Lower lobe of right lung (tissue), 2 donors: Measurements from ENCODE around the gene VSIG2. TPM values are rescaled to one million over a fixed set of nuclear protein-coding genes. Genes with fewer than 3 reads are reported as not detected.
A peak's percentile ranks its signal among the peaks of the same experiment; 100 is the strongest.

ENCODE experiments used
- ATAC-seq, 2 donors: fragments of 200-7000 bp; cut with Tn5 transposase; one replicate each; pipeline ENCODE4 v1.9.1; 2020 to 2022; ENCODE audit warnings: mild to moderate bottlenecking in 2 of 2, moderate library complexity in 2 of 2
- DNase-seq: peaks from one replicate; pipeline ENCODE4 v3.0.0-alpha.2; 2020
- H3K27ac ChIP-seq: fragments of 200-600 bp; one replicate; pipeline ENCODE4 v1.8.0; 2022
- H3K27me3 ChIP-seq: fragments of 200-600 bp; one replicate; pipeline ENCODE4 v1.8.0; 2022; ENCODE audit warnings: low read depth
- H3K36me3 ChIP-seq: fragments of 200-600 bp; one replicate; pipeline ENCODE4 v1.8.0; 2022; ENCODE audit warnings: mild to moderate bottlenecking
- H3K4me1 ChIP-seq: fragments of 200-600 bp; one replicate; pipeline ENCODE4 v1.8.0; 2022
- H3K4me3 ChIP-seq: fragments of 200-600 bp; one replicate; pipeline ENCODE4 v1.8.0; 2022; ENCODE audit warnings: mild to moderate bottlenecking
- H3K9me3 ChIP-seq: fragments of 200-600 bp; one replicate; pipeline ENCODE4 v1.8.0; 2022
- intact Hi-C: fragments of 100-400 bp; cut with DNase I; formaldehyde crosslinking; loops from one replicate; pipeline ENCODE4 v1.11.0; 2022
- total RNA-seq: library from RNA; stranded (reverse); fragmentation: NEBNext Ultra II Directional; extraction: Animal tissue kit (Norgen Biotek cat#: 25700); gene quantifications from one replicate; pipeline ENCODE4 v1.2.1, GENCODE V29; 2021
- TF ChIP-seq, protein P1 (sequence below): fragments of 200-600 bp; IDR thresholded peaks from one replicate; pipeline ENCODE4 v1.8.0; 2022; ENCODE audit warnings: antibody characterized with exemption, mild to moderate bottlenecking
- donor health status: DM: no; HTN: yes; CAD: no; lungs with severe emphysema.

The VSIG2 gene
- total RNA-seq, 1 donor from 2014 or later = 30.5 TPM

DNA sequence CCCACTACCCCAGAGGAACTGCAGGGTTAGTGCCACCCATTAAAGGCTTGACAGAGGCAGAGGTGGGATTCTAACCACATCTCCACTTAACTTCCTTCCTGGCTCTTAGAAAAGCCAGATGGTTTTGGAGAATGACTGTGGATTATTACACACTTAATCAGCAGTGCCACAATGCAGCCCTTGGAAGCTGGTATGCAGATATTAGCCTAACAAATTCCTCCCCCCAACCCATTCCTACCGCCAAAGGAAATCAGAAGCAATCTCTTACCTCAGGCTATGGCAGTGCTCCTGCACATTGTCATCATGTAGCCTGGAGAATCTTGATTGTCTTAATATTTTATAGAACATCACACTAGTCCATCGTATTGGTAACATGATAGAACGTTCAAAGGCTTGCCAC lies 35.5 kb downstream of the VSIG2 start:
- Histone ChIP-seq H3K36me3 (no peaks in the 10 kb centered on the region), H3K4me1 (peaks cover 24% of the 10 kb centered on the region), H3K4me3 (no peak overlapping the region), H3K27me3 (peaks cover 11% of the 10 kb centered on the region), H3K9me3 (no peaks in the 10 kb centered on the region), H3K27ac (peak overlapping the region; percentile 81)
- ATAC-seq (no peak), DNase-seq (no peak)
- intact Hi-C loops = no loop called here
- TF ChIP-seq, protein P1, sequence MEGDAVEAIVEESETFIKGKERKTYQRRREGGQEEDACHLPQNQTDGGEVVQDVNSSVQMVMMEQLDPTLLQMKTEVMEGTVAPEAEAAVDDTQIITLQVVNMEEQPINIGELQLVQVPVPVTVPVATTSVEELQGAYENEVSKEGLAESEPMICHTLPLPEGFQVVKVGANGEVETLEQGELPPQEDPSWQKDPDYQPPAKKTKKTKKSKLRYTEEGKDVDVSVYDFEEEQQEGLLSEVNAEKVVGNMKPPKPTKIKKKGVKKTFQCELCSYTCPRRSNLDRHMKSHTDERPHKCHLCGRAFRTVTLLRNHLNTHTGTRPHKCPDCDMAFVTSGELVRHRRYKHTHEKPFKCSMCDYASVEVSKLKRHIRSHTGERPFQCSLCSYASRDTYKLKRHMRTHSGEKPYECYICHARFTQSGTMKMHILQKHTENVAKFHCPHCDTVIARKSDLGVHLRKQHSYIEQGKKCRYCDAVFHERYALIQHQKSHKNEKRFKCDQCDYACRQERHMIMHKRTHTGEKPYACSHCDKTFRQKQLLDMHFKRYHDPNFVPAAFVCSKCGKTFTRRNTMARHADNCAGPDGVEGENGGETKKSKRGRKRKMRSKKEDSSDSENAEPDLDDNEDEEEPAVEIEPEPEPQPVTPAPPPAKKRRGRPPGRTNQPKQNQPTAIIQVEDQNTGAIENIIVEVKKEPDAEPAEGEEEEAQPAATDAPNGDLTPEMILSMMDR = no peak

DNA sequence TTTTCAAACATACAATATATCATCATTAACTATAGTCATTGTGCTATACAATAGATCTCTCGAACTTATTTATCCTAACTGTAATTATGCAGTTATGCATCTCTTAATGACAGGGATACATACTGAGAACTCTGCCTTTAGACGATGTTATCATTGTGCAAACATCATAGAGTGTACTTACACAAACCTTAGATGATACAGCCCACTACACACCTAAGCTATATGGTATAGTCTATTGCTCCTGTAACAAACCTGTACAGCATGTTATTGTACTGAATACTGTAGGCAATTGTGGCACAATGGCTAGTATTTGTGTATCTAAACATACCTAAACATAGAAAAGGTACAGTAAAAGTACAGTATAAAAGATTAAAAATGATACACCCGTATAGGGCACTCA lies 39.7 kb downstream of the VSIG2 start:
- no peak for DNase-seq
- Histone ChIP-seq H3K27me3 (no peaks in the 10 kb centered on the region), H3K27ac (no peak overlapping the region), H3K4me1 (peaks cover 10% of the 10 kb centered on the region), H3K36me3 (no peaks in the 10 kb centered on the region), H3K9me3 (no peaks in the 10 kb centered on the region), H3K4me3 (no peak overlapping the region)
- TF ChIP-seq, protein P1 = no peak
- no peak for ATAC-seq
- intact Hi-C loops = no loop called here

DNA sequence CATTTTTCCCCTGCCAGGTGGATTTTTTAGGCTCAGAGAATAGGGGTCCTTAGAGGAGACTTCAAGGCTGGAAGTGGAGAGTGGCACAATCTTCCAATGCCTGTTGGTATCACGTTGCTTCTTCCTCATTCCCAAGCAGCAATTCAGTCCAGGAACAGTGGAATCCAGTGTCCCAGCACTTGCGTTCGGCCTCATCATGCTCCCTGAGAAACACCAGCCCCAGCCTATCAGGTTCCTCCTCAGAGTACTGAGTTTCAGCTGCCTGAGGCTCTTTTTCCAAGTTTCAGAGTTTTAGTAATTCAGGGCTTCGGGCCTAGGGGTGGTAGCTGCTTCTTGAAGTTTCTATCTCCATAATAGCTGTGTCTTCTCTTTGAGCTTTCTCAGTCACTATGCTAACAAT lies 44.2 kb downstream of the VSIG2 start:
- no peaks in the 10 kb centered on the region for H3K9me3 ChIP-seq
- H3K4me3 ChIP-seq = no peak overlapping the region
- H3K27ac ChIP-seq = no peak overlapping the region
- ATAC-seq (no peak), DNase-seq (no peak)
- H3K4me1 ChIP-seq = no peaks in the 10 kb centered on the region
- H3K27me3 ChIP-seq = no peaks in the 10 kb centered on the region
- no peaks in the 10 kb centered on the region for H3K36me3 ChIP-seq
- intact Hi-C loops = no loop called here
- TF ChIP-seq, protein P1 = no peak

DNA sequence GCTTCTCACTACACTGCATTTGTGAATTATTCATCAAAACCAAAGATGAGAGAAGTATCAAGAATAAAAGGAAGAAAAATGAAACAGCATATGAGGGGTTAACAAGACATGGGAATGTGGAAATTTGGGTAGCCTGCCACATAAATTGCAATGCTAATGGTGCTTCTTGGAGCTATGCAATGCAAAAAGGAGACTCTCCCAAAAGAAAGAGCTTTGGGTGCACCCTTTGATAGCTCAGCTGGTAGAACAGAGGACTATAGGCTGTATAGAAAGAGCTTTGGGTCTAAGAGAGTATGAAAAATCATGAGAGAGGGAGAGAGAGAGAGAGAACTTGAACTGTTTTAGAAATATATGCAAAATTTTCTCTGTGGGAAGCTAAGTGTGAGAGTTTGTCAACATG lies 52.0 kb downstream of the VSIG2 start:
- Histone ChIP-seq H3K4me3 (no peak overlapping the region), H3K9me3 (no peaks in the 10 kb centered on the region), H3K4me1 (no peaks in the 10 kb centered on the region), H3K36me3 (no peaks in the 10 kb centered on the region), H3K27ac (no peak overlapping the region), H3K27me3 (no peaks in the 10 kb centered on the region)
- intact Hi-C loops = no loop called here
- ATAC-seq (no peak), DNase-seq (no peak)
- TF ChIP-seq, protein P1 = no peak

DNA sequence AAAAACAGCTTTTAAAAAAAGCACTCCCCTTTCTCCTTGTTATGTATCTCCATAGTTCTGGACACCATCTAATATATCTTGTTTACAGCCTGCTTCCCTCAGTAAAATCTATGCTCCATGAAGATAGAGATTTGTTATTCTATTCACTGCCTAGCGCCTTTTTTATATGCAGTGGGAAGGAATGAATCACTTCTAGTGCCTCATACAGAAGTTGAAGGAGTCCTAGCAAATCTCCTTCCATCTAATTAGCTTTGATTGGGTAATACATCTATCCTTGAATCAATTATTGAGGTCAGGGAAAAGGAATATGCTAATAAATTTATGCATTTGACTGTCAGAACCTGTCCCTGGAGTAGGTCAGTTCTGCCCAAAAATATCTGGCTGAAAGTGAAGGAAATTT lies 52.5 kb downstream of the VSIG2 start:
- no peaks in the 10 kb centered on the region for H3K9me3 ChIP-seq
- no peaks in the 10 kb centered on the region for H3K4me1 ChIP-seq
- DNase-seq (no peak), ATAC-seq (no peak)
- intact Hi-C loops = no loop called here
- no peaks in the 10 kb centered on the region for H3K27me3 ChIP-seq
- H3K4me3 ChIP-seq = no peak overlapping the region
- TF ChIP-seq, protein P1 = no peak
- no peak overlapping the region for H3K27ac ChIP-seq
- H3K36me3 ChIP-seq = no peaks in the 10 kb centered on the region

Other genes with a start within 250 kb of the VSIG2 start
- gene OR8B12, start 208.6 kb downstream of the VSIG2 start, total RNA-seq = not detected
- not detected for gene OR8A1, start 182.3 kb downstream of the VSIG2 start, total RNA-seq
- not detected for gene PANX3, start 140.8 kb downstream of the VSIG2 start, total RNA-seq
- gene TBRG1, start 129.4 kb downstream of the VSIG2 start, total RNA-seq = 46.3 TPM
- 41.4 TPM for gene SIAE, start 78.5 kb downstream of the VSIG2 start, total RNA-seq
- gene SPA17, start 78.4 kb downstream of the VSIG2 start, total RNA-seq = 8.5 TPM
- gene NRGN, start 12.3 kb downstream of the VSIG2 start, total RNA-seq = 99.1 TPM
- gene ESAM, start 10.0 kb upstream of the VSIG2 start, total RNA-seq = 131 TPM
- 15.4 TPM for gene MSANTD2, start 48.2 kb upstream of the VSIG2 start, total RNA-seq
- gene ROBO3, start 113.2 kb upstream of the VSIG2 start, total RNA-seq = 11.3 TPM
- gene ROBO4, start 145.6 kb upstream of the VSIG2 start, total RNA-seq = 58.3 TPM
- gene HEPN1, start 167.0 kb upstream of the VSIG2 start, total RNA-seq = not detected
- gene HEPACAM, start 183.8 kb upstream of the VSIG2 start, total RNA-seq = not detected
- 1.4 TPM for gene CCDC15, start 201.9 kb upstream of the VSIG2 start, total RNA-seq